NCI-H2107 (cell line): ENCODE results near the gene VPS33A.

Source experiments
- DNase-seq: peaks from one replicate; lab custom pipeline; 2025; lab: John Stamatoyannopoulos, UW

Gene VPS33A

DNA sequence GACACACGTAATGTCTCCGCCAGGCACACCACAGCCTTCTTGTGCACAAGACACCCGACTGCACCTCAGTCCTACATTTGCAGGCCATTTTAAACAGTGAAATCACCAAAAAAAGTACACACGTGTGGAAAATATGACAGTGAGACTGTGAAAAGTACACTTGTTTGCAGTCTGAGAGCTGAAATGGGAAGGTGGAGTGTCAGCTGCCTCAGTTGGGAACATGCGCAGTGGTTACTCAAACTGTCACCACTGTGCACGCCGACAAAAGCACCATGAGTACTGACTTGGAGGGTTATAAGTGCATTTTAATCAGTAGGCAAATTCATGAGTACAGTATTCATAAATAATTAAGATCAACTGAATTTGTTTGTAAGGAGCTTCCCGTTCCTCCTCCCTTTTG lies 15.8 kb downstream of the VPS33A start:
- no peak for DNase-seq

DNA sequence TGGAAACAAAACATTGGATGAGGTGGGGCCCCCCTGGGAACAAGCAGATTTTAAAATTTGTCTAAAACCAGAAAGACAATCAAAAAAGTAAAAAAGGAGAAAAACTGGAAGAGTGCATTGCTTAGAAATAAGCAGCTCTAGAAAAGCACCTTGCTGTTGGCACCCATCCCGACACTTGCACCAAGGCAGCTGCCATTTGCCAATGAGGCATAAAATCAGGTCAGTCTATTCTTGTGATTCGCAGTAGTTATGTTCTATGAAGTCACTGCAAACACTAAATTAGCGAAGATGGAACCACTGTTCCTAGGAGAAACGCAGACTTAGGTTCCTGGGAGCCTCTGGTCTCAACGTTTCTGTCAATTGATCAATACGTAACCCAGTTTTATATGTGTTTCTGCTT lies 16.2 kb downstream of the VPS33A start:
- no peak for DNase-seq

- DNase-seq: no peak
These were observed 20.7 kb downstream of the VPS33A start for GRCh38 chr12:122245553-122245952.

DNA sequence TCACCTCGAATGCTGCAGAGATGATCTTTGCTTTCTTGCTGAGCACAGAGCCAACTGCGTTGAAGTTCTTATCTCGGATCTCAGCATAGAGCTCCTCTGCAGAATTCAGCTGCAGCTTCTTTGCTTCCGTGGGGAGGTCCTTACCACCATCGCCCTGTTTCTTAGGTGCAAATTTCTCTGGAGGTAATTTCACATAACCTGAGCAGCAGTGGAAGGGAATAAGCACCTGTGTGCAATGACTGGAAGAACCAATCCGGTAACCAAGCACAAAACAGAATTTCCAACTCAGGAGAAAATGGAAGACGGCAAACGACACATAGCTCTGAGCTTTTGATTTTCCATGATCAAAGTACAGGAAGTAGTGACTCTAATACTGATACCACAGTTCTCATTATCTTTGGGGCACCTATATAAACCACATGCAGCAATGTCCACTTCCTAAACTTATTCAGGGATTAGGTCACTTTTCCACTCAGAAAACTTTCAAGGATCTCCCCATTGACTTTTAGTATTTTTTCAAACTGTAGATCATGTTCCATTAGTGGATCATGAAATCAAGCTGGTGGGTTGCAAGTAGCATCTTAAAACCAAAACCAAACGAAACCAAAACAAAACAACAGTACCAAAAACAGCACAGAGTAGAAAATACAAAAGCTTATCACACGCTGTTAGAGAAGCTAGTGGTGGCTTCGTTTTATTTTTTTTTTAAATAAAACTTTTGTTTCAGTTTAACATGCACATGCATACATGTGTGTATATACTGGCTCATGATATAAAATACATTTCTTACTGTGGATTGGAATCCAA lies 21.5 kb downstream of the VPS33A start:
- no peak for DNase-seq

- no peak for DNase-seq
These were observed 22.3 kb downstream of the VPS33A start for GRCh38 chr12:122243965-122244364.

GRCh38 chr12:122238861-122239260 lies 27.4 kb downstream of the VPS33A start:
- DNase-seq: no peak

DNA sequence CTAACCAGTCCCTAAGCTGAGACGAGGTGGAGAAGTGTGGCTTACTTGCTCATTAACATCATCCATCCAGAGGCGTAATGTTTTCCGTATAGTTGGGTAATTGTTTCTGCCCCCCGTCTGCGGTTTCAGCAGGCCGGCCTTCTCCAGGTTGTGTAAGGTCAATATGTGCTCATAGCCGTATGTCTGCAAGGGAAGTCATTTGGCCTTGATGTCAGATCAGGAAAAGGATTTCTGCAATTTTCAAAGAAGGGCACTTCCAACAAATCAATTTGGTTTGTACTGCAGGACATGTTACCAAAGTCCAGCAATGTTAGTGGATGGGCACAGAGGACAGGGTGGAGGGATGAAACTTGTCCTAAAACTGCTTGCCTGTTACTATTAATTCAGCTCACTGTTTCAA lies 30.6 kb downstream of the VPS33A start:
- no peak for DNase-seq

DNA sequence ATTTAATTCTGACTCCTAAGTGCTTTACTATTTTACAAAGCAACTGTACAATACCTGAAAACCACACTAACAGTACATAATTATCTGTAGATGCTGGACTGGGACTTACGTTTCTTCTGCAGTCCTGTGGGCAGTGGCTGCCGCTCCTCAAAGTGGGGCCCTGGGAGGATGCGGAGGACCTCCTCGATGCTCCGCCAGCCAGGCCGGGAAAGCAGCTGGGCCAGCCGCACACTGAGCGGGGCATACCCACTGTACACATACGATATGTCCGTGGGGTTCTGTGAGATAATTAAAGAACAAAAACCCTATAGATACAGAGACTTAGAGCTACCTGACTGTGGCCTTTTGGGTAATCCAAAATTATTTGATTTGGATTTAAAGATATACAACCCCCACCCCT lies 33.6 kb downstream of the VPS33A start:
- peak; percentile 18 for DNase-seq

DNA sequence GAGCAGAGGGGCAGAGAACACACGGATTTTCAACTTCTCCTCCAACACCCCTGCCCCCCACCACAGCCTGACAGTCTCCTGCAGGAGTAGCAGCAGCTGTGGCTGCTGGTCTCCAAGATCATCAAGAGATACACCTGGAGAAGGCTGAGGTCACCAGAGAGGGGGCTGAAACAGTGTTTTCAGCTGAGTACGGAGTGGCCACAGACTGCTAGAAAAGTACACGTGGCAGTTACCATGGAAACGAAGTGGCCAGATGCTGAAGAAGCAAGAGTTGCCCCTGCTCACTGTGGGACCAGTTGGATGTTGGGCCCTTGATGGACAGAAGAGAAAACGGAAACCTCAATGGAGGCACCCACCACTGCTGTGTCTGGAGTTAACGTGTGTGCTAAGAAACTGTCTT lies 35.5 kb downstream of the VPS33A start:
- DNase-seq: no peak

DNA sequence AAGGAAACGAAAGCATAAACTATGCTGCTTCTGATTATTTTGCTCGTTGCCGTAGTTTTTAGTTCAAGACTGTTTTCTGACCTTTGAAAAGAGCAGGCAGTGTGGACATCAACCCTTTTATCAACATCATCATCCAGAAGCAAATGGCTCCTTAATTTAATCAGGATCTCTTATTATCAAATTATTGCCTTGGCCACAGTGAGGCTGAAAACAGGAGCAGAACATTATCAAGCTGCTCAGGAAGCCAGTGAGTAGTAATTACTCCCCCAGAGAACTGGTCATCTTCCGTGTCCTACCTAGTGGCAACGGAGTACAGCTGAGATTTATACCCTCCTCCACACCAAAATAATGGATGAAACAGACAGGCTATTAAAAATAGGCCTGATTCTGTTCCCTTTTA lies 38.2 kb downstream of the VPS33A start:
- no peak for DNase-seq

DNA sequence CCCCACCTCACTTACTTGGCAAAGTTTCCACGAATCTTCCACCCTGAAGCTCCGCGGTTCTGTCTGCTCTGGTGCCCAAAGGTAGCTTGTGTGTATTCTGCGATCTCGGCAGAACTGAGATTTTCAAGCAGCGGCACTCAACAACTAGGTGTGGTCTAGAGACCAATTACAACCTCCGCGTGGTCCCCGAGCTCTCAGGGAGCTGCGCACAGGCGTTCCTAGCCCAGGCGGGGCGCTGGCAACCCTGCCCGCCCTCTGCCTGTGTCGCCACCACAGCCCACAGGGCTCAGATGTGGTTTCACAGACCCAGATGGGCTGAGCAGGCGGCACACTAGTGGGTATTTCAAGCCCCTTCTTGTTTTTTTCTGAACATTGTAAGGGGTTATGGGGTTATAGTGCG lies 39.0 kb downstream of the VPS33A start:
- DNase-seq: peak; percentile 18

GRCh38 chr12:122226366-122227125 lies 39.7 kb downstream of the VPS33A start:
- peak; percentile 11 for DNase-seq

- DNase-seq: peak; percentile 99
These were observed 40.5 kb downstream of the VPS33A start, which contains the start of gene DIABLO for GRCh38 chr12:122225683-122226365. DIABLO (minus strand) TSS chr12:122226052; CDS start chr12:122226014, 38 bp downstream.

DNA sequence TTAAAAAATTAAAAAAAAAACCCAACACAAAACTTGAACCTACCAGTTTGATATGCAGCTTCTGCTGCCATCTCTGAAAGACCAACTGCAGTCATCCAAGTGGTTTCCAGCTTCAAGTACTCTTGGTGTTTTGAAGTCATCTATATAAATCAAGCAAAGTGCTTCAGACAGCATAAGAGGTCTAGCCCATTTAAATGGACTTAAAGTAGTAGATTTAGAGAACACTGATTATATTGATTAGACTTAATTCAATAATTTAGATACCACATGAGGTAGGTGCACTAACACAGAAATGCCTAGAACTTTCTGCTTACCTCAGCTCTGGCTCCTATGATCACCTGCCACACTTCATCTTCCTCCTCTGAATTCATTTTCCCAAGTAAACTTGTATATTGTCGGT lies 49.8 kb downstream of the VPS33A start:
- DNase-seq: no peak

- no peak for DNase-seq
These were observed 50.5 kb downstream of the VPS33A start for GRCh38 chr12:122215771-122216170.

GRCh38 chr12:122208073-122208820 lies 58.0 kb downstream of the VPS33A start:
- DNase-seq: no peak

DNA sequence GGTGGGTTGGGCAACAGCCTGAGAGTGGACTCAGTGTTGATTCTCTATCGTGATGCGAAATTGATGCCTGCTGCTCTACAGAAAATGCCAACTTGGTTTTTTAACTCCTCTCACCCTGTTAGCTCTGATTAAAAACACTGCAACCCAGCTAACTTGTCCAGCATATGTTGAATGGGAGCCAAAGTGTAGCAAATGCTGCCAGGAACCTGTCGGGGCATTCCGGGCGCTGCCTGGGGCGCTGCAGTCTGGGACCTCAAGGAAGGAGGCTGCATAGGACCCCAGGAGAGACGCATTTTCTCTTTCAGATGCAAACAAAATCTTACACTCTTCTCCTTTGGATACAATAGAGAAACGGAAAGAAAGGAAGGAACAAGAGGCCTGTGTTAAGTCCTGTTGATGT lies 58.9 kb downstream of the VPS33A start:
- DNase-seq: no peak

DNA sequence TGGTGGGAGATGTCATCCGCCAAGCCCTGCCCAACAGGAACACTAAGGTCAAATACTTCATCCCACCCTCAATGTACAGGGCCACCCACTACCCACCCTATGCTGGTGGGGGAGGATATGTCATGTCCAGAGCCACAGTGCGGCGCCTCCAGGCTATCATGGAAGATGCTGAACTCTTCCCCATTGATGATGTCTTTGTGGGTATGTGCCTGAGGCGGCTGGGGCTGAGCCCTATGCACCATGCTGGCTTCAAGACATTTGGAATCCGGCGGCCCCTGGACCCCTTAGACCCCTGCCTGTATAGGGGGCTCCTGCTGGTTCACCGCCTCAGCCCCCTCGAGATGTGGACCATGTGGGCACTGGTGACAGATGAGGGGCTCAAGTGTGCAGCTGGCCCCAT lies 59.3 kb downstream of the VPS33A start:
- DNase-seq: no peak

- peak; percentile 13 for DNase-seq
These were observed 60.0 kb downstream of the VPS33A start for GRCh38 chr12:122206111-122206881.

GRCh38 chr12:122205053-122205925 lies 61.0 kb downstream of the VPS33A start:
- DNase-seq: no peak
